Stimulated activated CD8-positive, alpha-beta memory T cell treated with anti-CD3 and anti-CD28 coated beads, Interleukin-7, amount 100 ng/mL, for 1 hour (primary cell): ENCODE data around the gene RAPGEF4.

Experiments used
- DNase-seq, 2 donors: peaks; one replicate each; pipeline ENCODE4 v3.0.0-alpha.2; 2020; ENCODE audit warnings: low read depth in 2 of 2

The RAPGEF4 gene

GRCh38 chr2:173094731-173095130, 359.1 kb downstream of the RAPGEF4 start:
- no peak for DNase-seq

- DNase-seq: no peak
Observed at GRCh38 chr2:173095356-173095755, 359.7 kb downstream of the RAPGEF4 start.

- DNase-seq: no peak
Observed at GRCh38 chr2:173099271-173099670, 363.6 kb downstream of the RAPGEF4 start.

GRCh38 chr2:173099804-173100203, 364.2 kb downstream of the RAPGEF4 start:
- DNase-seq: no peak

GRCh38 chr2:173101687-173102086, 366.0 kb downstream of the RAPGEF4 start:
- DNase-seq: no peak
